Measurements from ENCODE around the gene ATP2B2.

GRCh38 chr3:10312391-10312790, 193.0 kb downstream of the ATP2B2 start:
- TF ChIP-seq CTCF (conservative IDR thresholded peaks at IDR 0.05; ENCODE audit: low read length): no peak
- no peak for TF ChIP-seq EZH2phosphoT487 (IDR thresholded peaks at IDR 0.05; ENCODE audit: borderline replicate concordance, low read depth, low read length)
